ENCODE measurements around the gene MCTP2.
"Not testable (repeated sequence)": the region's sequence is repeated elsewhere in the genome, so short reads cannot be mapped to it uniquely, and the experiment has no call there.

Gene MCTP2

DNA sequence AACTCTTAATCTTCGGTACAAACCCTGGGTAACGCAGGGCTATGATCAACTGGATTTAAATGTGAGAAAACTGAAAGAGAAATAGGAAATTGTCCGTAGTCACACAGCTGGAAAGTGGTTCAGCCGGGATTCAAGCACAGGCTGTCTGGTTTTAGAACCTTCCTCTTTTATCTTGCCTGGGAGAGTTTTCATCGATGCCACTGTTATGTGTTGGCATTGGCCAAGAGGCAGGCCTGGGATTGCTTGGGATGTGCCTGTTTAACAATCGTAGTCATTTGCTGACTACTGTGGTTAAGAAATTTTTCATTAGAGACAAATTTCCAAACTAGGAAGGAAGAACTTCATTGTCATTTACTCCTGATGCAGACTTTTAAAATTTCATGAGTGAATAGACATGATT is 4.3 kb downstream of the MCTP2 start:
- no peak for DNase-seq

DNA sequence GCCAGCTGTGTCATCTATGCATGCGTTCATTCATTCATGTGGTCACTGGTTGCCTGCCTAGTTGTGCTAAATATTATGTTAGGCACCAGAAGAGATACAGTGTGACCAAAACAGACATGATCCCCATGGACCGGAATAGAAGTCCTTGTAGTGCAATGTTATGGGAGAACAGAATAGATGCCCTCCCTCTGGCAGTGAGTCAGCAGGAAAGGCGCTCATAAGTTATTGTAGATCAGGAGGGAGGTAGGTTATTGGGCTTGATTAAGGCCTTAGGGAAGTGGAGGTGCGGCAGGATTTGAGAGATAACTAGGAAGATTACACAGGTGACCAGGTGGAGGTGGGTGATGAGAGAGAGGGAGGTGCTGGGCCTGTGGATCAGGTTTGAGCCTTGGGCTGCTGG is 5.2 kb downstream of the MCTP2 start:
- DNase-seq, result no peak

DNA sequence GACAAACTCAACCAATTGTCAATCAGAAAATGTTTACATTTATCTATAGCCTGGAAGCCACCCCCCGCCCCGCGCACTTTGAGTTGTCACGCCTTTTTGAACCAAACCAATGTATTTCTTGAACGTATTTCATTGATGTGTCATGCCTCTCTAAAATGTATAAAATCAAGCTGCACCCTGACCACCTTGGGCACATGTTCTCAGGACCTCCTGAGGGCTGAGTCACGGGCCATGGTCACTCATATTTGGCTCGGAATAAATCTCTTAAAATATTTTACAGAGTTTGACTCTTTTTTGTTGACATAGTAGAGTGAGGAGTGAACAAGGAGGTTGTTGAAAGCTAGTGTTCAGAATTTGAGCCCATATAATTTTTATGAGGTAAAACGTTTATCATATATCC is 6.5 kb downstream of the MCTP2 start:
- DNase-seq, result no peak

DNA sequence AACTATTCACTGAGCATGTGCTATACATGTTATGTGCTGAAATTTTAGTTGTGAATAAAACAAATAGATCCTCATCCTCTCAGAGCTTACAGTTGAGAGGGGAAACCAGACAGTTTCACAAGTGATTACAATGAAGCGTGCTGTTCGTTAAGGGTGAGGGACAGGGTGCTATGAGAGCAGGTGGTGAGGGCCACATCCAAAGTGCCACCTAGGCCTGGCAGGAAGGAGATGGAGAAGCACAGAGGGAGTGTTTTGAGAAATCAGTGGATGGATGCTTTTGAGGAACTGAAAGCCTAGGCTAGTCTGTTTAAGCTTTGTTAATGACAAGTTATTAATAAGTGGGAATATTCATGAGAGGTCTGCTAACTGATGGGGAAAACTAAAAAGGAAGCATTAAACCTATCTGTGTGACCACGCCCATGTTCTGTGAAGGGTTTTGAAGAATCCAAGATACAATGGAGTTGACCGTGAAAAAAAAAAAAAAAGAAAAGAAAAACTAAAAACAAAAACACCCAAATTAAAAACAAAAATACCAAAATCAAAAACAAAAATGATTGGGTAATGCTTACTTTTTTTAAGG is 7.3 kb downstream of the MCTP2 start:
- DNase-seq, result no peak

DNA sequence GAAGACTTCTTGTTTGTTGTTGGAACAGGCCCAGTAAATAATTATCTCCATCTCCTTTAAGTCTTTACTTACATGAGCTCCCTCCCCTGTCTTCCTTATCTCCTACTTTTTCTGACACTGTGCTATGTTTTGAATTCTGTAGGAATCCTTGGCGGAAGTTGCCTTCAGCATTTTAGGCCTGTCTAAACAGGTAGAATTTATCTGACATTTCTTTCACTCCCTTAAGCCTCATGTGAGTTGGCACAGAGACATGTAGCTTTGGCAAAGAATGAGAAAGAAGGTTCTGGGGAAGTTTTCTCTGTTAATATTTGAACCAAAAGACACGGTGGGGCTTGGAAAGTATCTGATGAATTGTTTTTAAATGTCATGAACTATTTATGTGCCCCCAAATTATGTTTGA is 8.1 kb downstream of the MCTP2 start:
- no peak for DNase-seq

DNA sequence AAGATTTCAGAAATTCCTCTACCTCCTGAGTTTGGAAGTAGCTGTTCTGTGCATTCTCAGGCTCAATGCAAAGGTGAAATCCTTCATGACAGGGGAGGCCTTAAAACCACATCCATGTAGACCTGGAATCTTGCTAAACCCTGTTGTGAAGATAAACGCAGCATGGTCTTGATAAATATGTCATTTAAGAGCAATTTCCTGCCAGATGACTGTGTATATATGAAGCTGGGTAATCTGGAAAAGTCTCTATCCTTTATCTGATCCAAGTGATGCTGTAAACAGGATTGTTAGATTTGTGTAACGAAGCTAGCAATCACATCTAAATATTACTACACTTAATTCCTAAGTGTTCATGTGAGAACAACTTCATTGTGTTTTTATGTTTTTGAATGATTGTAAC is 9.1 kb downstream of the MCTP2 start:
- DNase-seq, result no peak

DNA sequence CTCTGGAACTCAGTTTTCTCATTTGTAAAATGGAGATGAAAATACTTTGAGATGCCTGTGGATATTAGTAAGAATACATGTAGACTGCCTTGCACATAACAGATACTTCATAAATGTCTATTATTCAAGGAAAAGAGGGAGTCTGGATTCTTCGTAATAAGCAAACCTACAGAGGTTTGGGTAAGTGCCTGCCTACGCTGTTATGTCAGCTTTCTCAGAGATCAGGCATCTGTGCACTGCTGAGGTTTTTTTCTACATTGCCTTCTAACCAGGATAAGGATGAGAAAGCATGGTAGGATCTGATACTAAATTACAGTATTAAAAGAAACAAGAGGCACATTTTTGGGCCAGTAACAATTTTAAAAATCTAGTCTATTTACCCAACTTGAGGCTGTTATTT is 10.9 kb downstream of the MCTP2 start:
- DNase-seq, result no peak

DNA sequence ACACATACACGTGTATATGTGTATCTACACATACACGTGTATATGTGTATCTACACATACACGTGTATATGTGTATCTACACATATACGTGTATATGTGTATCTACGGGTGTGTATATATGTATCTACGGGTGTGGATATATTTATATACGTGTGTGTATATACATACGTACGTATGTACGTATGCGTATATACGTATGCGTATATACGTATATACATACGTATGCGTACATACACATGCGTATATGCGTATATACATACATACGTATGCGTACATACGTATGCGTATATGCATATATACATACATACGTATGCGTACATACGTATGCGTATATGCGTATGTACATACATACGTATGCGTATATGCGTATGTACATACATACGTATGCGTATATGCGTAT is 11.6 kb downstream of the MCTP2 start:
- not testable (repeated sequence) for DNase-seq

DNA sequence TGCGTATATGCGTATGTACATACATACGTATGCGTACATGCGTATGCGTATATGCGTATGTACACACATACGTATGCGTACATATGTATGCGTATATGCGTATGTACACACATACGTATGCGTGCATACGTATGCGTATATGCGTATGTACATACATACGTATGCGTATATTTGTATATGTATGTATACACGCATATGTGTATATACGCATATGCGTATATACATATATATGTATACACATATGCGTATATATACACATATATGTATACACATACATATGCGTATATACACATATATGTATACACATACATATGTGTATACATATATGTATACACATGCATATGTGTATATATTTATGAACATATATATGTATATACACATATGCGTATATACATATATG is 12.1 kb downstream of the MCTP2 start:
- DNase-seq, result no peak

DNA sequence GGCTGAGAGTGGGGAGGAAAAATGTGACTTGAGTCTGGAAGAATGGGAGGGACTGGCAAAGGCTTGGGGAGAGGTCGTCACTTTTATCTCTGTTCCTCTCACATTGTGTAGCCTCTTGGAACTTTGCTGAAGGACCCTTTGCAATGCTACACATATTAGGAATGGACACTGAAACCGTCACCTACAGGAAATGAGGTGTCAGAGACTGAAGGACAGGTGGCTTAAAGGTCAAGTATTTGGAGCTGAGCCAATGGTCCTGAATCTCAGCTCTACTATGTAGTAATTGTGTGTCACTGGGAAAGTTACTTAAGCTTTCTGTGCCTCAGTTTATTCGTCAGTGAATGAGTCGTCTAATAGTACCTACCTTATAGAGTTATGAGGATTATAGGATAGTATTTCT is 14.7 kb downstream of the MCTP2 start:
- DNase-seq, result no peak

DNA sequence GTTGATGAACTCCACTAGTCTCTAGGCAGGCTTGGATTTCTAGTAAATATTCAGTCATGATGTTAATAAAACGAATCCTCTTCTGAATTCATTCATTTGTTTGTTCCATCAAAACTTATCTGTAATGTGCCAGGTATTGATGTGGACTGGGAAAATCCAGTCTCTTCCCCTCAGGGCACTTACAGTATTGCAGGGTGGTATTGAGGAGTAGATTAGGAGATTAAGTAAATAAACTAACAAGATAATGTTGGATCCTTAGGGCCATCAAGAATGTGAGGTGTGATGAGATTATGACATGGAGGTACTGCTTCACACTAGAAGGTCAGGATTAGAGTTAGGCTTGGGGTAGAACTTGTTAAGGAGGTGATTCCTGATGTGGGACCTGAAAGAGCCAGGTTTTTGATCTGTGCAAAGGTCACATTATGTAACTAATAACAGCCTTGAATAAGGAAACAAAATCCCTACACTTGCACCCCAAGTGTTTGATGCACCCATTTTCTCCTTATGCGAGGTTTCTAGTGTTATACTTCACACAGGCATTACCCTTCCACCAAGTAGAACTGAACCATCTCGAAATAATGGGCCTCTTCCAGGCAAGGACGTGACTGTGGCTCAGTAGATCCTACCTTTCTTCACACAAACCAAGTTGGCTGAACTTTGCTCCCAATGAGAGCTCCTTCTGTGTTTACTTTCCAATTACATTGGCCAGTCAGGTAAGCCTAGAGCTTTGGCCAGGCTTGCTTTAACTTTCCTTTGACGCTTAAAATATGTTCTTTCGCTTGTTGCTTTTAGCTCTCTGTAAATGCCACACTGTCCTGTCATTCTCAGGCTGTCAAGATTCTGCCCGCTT is 16.7 kb downstream of the MCTP2 start:
- no peak for DNase-seq

DNA sequence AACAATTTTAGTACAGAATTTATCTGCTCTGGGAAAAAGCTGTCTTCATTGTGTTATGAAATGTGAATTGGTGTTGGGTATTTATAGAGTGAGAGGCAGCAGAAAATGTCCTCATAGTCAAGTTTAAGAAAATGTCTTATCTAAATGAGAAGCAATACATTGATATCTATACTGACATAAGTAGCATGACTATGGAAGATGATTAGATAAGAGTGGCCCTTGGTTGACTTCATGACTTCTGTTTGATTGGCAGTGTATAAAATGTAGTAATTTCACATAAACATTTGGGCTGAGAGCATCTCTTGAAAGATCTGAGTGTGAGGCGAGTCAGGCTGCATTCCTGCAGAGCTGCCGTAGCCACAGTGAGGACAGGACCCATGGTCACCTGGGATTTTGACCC is 19.4 kb downstream of the MCTP2 start:
- DNase-seq, result no peak

DNA sequence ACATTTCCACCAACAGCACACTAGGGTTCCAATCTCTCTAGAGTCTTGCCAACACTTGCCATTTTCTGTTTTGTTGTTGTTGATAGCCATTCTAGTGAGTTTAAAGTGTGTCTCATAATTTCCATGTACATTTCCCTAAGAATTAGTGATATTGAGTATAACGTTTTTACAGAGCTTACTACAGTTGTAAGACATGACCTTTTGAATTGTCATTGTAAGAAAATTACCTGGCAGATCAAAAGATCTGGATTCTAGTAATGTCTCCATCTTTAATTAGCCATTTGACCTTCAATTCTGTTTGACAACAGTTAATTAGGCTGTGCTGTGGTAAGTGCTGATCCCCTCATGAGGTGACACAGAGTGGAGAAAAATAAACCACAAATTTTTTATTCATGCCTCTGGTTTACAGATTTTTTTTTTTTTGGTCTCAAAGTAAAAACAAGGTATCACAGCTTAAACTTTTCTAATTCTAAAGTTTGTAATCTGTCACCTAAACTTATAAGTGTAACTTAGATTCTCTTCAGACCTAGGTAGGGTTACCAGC is 20.9 kb downstream of the MCTP2 start:
- DNase-seq, result no peak

DNA sequence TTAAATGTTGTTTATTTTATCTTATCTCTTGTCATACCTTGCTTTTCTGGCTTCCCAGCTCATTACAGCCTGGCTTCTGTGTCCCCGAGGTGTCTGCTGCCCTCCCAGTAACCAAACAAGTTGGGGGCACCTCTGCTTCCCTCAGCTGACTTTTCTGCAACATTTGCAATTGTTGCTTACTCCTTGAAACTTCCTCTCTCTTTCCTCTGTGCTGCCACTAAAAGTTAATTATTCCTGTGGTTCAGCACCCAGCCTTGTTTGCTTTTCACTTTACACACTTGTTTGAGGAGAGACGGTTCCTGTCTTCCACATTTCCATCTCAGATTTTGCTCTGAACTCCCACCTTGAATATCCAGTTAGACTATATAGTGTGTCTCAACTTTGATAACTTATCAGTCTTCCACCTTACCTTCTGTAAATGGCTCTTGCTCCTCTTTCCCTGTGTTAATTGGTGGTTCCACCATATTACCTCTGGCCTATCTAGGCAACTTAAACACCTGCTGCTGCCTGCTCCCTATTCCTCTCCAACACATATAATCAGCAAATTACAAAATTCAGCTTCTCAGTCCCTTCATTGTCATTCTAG is 21.6 kb downstream of the MCTP2 start:
- DNase-seq, result no peak

DNA sequence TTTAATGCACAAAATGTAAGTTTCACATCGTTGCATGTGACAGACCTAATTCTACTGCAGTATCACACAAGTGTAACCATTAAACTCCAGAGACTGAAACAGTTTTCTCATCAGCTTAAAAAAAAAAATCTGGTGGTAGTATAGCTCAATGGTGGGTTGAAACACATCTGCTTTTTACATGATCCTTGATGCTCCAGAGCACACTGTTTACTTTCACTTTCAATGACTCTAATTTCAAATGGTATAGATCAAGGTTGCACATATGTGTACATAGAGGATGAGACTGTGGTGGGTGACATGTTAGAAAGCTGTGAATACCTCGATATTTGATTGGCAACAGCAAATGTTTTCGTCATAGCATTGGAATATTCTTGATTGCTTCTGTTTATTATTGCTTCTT is 22.4 kb downstream of the MCTP2 start:
- no peak for DNase-seq

DNA sequence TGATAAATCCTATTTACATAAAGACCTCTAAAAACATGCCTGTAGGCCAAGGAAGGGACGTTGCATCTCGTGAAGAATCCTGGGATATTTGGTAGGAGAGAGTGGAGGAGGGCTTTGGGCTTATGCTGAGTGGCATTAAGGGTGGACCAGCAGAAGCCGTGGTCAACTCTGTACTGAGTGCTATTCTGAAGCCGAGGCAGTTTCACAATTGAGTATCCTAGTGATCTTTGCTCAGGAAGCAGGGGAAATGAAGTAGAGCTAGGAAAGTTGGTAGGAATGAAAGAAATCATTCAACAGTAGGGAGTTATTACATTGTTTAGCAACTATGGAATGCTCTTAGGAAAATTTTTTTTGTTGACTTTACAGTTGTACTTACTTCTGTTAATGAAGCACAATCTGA is 24.2 kb downstream of the MCTP2 start:
- DNase-seq, result no peak

DNA sequence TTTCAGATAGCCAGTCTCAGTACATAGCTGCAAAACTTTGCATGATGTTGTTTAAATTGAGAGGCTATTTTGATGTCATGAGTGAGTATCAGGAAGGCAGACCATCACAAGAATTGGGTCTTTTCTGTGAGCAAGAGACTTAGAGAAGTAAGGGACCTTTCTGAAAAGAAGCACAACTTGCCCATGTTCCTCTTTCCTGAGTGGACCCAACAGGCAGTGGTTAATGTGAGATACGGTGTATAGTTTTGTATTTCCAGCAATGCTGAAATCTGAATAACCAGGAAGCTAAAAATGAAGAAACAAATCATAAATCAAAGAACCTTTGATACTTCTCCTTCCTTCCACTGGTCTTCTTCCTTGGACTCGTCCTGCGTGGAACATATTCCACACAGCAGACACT is 25.1 kb downstream of the MCTP2 start:
- DNase-seq, result no peak

DNA sequence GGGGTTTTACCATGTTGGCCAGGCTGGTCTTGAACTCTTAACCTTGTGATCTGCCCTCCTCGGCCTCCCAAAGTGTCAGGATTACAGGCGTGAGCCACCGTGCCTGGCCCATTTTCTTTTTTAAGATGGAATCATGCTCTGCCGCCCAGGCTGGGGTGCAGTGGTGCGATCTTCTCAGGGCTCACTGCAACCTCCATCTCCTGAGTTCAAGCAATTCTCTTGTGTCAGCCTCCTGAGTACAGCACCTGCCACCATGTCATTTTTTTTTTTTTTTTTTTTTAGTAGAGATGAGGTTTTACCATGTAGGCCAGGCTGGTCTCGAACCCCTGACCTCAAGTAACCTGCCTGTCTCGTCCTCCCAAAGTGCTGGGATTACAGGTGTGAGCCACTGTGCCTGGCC is 26.4 kb downstream of the MCTP2 start:
- DNase-seq, result not testable (repeated sequence)

DNA sequence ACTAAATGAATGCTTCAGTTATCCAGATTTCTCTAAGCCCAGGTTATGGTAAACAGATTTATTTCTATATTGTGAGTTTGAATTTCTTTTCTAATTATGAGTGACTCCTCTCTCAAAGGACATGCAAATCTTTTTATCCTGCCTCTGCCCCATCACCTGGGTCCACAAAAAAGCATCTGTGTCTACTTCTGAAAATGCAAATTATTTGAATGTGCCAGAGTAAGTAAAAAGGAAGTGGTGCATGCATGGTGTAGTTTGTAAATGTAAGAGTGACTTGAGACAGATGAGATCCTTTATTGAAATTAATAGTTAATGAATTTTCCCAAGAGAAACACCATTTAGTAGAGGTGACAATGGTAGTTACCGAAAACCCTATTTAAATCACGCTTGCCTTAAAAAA is 26.9 kb downstream of the MCTP2 start:
- no peak for DNase-seq

DNA sequence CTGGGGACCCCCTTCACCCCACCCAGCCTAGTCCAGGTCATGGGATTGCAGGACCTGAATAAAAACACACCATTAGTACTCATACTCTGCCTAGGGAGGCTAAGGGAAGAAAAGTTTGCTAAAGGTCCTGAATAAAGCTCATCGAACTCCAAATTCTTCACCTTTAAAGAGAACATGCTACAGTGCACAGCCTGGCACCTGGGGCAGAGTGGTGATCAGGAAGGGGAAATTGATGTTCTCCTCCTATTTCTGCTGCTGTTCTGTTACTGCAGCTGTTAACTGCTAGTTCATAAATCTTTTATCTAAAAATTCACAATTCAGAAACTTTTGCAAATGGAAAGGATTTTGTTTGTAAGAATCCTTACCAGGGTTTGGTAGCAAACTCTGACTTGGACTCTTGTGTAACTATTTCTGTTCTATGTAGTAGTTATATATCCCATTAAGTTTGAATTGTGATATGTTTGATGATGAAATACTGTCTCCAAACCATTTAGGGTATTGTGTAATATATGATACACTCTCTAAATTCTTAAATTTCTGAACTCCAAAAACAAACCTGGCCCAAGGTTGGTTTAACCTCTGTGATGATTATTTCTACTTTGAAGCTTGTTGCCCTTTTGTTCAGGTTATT is 27.9 kb downstream of the MCTP2 start:
- no peak for DNase-seq

DNA sequence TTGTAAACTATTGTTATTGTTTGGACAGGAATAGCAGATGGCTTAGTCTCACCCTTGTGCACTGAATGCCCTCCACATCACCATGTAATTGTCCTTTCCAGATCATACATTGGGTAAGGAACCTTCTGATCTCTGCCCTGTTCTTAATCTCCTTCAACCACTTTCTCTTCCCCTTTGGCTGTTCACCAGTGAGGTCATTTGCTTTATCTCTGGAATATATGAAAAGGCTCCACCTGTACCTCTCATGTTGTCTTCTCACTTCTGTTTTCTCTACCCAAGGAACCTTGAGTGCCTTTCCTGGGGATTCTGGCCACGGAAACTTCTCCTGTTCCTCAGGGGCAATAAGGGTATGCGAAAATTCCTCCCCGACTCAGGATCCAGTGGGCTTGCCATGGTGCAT is 28.5 kb downstream of the MCTP2 start:
- DNase-seq, result no peak

DNA sequence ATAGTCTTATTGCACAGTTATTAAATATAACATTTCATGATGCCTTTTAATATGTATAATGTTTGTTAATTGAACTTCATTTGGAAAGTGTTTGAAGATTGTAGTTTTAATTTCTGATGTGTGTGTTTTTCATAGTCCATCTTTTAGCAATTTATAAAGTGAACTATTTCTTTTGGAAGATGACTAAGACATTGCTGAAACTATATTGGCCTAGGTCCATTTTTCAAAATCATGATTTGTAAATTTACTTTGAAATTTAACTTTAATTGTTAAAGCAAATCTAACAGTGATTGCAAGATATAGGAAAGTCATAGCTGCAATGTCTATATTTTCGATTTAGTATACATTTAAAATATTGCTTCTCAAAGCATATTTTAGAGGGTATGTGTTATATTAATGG is 30.8 kb downstream of the MCTP2 start:
- DNase-seq, result no peak

DNA sequence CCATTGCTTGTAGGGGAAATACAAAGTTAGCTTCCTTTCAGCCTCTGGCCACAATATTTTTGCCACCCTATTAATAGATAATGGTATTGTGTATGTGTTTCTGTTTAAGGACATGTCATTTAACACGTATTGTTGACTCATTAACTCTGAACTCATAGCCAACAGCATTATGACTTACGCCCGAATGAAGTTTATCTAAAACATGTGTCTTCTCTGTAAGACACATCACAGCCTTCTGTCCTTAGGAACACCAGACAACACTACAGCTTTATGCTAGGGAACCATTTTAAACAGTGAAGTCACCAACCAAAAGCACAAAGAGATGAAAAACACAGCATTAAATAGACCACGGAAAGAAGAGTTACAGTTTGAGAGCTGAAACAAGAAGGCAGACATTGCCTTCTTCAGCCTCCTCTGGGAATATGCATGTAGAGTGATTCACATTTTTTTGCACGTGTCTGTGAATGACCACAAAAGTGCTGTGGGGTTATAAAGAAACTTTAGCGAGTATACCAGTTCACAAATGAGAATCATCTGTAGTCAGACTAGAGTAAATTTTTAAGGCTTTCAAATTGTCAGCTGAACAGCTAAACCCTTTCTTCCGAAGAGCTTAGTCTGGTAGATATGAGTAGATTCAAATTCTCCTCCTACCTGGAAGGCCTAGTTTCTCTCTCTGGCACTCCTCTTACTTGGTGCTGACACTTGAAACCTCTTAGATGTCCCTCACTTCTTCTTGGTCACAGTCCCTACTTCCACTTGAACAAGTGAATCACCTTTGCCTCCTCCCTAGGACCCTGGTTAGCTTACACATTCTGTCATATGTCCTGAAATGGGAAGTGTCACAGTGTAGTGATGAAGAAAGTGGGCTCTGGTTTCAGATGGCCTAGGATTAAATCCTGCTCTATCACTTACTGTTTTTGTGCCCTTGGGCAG is 32.2 kb downstream of the MCTP2 start:
- no peak for DNase-seq

Data from femur (tissue), 1 donor.